Activated CD8-positive, alpha-beta memory T cell treated with anti-CD3 and anti-CD28 coated beads for 1 hour (primary cell): ENCODE measurements around the gene PDE2A.

Experiments
- DNase-seq, 2 donors: peaks; one replicate each; pipeline ENCODE4 v3.0.0-alpha.2; 2020; ENCODE audit warnings: low read depth in 1 of 2; ENCODE audit errors: extremely low read depth in 1 of 2

Gene PDE2A

DNA sequence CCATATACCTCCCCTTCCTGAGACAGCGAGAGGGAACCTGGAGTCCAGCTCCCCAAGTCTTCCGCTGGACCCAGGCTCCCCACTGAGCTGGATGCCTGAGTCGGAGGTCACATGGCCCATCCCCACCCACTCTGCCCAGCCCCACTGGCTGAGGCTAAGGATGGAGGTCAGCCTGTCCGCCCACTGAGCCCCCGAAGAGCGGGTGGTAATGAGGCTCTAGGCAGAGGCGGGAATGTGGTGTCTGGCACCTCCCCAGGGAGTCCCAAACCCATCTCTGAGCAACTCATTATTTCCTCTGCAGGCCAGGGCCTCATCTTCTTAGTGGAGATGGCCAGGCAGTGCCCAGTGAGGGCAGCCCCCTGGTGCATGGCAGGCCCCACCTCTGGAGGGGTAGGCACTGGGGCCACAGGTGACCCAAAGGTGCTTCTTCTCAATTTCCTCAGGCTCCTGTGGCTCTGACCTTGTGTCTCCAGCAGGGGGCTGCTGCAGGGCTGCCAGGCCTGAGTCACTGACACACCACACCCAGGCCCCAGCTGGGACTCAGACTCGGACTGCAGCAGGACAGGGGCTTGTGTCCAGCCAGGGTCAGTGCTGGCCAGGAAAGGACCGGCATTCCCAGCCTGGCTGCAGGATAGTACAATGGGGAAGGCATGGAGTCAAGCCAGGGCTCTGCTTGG, 10.2 kb upstream of the PDE2A start:
- peak in 1 of 2 donors; percentile 11 for DNase-seq

DNA sequence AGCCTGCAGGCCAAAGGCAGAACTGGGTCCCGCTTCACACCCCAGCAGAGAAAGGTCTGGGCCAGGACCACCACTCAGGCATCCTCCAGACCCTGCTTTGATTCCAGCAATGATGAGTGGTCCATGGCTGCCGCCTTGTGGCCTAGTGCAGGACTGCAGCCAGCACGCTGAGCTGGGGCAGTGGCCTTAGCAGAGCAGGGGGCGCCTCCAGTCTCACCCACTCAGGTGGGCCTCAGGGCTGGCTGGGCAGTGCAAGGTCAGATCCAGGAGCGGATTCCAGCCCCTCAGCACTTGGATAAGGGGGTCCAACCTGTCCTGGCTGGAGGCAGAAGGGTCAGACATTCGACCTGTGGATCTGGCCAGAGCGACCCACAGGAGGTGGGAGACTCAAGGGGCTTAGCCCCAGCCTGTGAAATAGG, 9.6 kb upstream of the PDE2A start:
- DNase-seq: peak in 1 of 2 donors; percentile 52

GRCh38 chr11:72682858-72683243, 8.6 kb upstream of the PDE2A start:
- DNase-seq: no peak

DNA sequence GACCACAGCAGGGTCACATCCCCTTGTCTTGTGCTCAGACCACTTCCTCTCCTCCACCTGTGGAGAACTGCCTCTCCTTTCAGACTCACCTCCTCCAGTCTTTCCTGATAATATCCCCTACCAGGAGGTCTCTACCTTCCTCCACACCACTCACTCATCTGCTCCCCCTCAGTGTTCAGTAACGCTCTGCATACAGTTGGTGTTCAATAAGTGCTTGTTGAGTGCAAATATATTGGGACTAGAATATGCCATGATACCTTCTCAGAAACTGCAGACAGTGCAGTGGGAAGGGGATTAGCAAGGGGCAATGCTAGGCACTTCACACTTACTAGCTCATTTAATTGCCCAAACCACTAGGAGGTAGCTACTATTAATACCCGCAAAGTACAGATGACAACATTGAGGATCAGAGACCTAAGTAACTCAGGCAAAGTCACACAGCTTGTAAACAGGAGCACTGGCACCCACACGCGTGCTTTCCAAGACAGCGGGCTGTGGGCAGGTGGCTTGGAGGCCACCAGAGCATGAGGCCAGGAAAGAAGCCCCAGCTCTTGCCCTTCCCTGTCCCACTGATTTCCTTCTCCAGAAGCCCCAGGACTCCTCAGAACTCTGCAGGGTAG, 8.1 kb upstream of the PDE2A start:
- no peak for DNase-seq

DNA sequence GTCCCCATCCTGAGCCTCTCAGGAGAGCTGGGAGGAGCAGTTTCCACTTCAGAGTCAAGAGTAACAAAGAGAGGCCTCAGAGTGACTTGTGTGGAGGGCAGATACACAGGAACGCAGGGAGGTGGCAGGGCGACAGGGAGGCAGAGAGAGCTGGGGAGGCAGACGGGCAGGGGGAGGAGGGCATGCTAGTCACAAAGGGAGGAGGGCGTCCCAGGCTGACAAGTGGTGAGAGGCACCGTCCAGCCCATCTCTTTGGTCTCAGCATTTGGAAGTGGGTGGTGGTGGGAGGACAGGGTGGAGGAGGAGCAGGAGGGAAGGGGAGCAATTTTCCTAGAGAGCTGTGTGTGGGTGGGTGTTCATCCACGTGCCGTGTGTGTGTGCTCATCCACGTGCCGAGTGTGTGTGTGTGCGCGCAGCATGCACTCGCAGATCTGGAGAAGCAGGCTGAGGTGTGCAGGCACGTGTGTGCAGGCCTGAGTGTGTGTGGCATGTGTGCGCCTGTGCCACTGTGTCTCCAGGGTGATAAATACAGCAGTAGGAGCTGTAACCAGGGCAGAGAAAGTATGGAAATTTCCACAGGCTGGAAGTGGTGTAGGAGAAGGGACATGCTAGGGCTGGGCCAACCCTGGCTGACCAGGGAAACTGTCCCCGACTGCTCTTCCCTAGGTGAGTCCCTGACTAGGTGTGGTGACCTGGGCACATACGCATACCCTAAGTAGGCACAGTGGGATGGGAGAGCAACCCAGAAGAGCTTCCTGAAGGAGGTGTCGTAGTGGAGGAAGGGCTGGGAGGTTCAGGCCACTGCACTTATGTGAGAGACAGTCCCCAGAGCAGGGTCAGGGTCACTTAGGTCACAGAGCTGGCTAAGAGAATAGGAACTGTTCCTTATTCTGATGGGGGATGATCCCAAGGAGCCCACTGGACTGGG, 7.3 kb upstream of the PDE2A start:
- DNase-seq: no peak

DNA sequence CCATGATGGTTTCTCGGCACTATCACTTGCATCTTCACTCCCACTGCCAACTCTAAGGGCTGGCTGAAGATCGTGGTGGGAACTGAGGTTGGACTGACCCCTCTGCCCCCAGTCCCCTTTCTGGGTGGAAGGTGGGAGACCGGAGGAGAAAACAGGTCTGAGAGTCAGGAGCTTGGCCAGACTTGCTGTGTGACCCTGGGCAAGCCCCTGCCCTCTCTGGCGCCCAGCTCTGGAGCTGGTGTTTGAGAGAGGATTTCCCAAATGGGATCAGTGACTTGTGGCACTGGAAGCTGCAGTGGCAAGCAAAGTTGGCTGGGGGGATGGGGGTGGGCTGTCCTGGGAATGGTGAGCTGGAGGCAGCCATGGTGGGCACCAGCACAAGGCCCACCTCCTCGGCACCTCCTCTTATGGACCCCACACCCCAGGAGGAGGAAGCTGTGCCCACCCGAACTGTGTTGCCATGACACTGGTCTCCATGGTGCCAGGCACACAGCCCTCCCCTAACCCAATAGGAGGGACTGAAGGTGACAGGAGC, 6.5 kb upstream of the PDE2A start:
- no peak for DNase-seq

GRCh38 chr11:72679869-72680268, 5.6 kb upstream of the PDE2A start:
- DNase-seq: no peak

- DNase-seq: no peak
These were observed 4.3 kb upstream of the PDE2A start for GRCh38 chr11:72678524-72678923.

GRCh38 chr11:72676861-72677341, 2.7 kb upstream of the PDE2A start:
- peak in 1 of 2 donors; percentile 48 for DNase-seq

- DNase-seq: no peak
These were observed 999 bp upstream of the PDE2A start for GRCh38 chr11:72675221-72675620.

GRCh38 chr11:72673284-72673942, 809 bp downstream of the PDE2A start:
- DNase-seq: no peak

DNA sequence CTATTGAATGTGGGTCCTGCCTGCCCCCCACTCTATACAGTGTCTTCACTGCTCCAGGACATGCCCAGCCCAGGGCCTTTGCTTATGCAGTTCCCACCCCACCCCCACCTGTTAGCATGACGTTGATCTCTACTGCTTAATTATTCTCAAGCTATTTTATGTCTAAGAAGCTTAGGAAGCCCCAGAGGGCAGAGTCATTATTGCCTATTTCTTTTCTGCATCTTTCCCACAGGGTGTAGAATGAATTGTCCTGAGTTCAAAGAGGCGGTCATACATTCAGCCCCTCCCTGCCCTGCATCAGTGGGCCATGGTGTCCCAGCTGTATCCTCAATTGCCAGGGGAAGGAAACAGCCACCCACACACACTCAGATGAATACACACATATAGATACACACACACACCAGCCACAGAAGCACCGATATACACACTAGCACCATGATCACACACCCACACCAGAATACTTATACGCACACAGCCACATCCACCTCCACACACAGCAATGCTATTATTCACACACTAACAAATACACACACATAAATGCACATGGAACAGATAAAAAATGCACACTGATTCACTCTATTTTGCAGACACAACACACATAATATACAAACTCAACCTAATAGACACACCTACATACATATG, 1.5 kb downstream of the PDE2A start:
- no peak for DNase-seq

DNA sequence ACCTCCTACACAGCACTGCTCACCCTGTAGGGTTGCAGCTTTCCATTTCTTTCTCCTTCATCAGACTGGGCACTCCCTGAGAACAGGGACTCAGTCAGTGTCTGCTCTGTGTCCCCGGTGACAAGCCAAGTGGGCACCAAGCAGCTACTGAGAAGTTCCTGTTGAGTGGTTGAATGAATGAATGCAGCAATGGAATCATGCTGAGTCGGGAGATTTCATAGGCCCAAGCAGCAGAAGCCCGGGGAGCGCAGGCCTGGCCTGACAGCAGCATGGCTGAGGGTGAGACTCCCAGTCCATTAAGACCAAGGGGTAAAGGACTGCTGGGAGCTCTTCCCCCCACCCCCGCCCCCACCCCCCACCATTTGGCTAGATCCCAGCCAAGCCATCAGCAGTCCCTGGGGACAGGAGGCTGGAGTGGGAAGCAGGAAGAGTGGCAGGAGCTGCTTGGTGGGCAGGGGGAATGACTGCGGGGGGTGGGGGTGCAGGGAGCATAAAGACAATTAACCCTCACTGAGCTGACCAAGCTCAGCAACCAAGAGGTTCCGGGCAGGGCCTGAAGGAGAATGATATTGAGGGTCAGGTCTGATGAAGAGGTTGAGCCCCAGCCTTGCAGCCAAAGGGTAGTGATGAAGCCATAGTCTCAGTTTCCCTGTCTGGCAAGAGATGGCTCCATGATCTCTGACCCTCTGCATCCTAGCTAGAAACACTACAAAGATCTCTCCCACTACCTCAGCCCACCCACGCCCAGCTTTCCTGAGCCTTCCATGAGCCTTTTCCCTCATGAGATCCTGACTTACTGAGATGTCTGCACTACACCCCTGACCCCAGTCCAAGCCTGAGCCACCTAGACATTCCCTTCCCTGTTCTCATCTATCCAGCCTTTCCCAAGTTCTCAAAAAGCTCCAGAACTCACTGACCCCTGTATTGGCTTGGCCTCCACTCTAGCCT, 2.8 kb downstream of the PDE2A start:
- DNase-seq: no peak

- no peak for DNase-seq
These were observed 4.2 kb downstream of the PDE2A start for GRCh38 chr11:72670041-72670440.

DNA sequence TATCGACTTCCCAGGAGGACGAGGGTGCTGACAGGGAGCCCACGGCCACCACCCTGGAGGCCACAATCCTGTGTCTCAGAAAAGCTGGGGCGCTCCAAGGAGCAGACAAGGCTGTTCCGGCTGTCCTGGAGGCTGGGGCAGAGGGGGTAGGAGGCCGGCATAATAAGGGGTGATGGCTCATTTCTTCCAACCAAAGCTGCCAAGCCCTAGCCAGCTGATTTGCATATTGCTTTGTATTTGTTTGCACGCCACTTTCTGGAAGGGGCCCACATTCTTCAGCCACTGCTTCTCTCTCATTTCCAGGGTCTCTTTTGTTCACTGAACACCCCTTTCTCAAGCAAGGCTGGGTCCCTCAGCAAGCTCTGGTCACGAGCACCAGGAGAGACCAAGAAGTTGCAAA, 4.7 kb downstream of the PDE2A start:
- no peak for DNase-seq

DNA sequence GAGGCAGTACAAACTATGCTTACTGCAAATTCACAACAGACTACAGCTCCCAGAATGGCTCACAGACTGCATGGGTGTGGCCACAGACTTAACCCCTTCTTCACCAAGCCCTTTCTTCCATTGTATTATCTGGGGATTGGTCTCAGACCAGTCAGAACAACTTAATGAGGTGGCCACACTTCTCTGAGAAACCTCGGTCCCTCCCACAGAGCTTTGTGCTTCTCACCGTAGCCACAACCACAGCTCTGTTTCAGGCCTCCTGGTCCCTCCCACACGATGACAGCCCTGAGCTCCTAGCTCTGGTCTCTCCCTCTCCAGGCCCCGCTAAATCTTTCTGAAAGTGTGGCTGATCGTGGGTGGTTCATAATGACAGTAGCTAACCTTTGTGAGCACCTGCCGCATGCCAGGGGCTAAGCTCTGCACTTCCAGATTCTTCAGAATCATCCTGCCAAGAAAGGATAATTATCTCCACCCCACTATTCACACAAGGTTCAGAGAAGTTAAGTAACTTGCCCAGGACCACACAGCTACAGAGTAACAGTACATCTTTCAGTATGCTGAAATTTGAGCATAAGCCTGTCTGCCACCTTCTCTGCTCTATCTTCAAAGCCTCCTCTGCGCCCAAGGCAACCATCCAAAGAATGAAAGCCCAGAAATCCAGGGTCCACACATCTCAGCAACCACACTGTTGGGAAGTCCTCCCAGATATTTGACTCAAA, 5.4 kb downstream of the PDE2A start:
- DNase-seq: no peak

DNA sequence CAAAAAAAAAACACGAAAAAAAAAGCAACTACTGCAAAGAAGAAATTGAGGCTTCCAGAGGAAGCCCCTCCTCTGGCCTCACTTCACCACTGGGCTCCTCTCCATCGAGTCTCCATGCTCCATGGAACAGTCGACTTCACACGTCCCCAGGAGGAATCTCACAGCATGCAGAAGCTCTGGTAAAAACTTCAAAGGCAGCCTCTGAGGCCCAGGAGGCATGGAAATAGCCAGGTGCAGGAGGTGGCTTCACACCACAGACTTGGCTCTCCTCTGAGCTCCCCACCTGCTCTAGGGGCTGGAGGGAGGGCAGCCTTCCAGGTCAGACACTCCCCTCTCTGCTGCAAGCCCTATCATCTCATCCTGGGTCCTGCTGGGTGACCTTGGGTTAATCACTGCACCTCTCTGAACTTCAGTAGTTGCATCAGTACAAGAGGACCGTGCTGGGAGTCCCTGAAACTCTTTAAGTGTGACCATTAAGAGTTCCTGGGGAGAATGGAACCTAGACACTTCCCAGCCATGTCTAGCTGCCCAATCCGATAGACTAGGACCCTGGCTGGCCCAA, 8.2 kb downstream of the PDE2A start:
- no peak for DNase-seq

GRCh38 chr11:72662036-72662435, 12.2 kb downstream of the PDE2A start:
- no peak for DNase-seq
